B cell (primary cell): Measurements from ENCODE around the gene EPB41L4B. TPM values are rescaled to one million over a fixed set of nuclear protein-coding genes. Genes with fewer than 3 reads are reported as not detected.

Experiments used
- ATAC-seq: fragments of 200-7000 bp; cut with Tn5 transposase; one replicate; pipeline ENCODE4 v1.10.0; 2021; ENCODE audit warnings: low read depth, mild to moderate bottlenecking, moderate number of reproducible peaks, moderate library complexity
- CTCF ChIA-PET: fragments of 350-600 bp; sonication (Branson Sonifier 250); formaldehyde crosslinking; loops from one replicate; lab custom pipeline; 2021; ENCODE audit warnings: antibody characterized with exemption, inconsistent platforms; lab: Charles Lee
- POLR2A ChIA-PET: fragments of 350-600 bp; sonication (Branson Sonifier 250); formaldehyde crosslinking; loops from one replicate; lab custom pipeline; 2021; ENCODE audit warnings: antibody characterized with exemption; lab: Charles Lee
- DNase-seq: peaks from one replicate; pipeline ENCODE4 v3.0.0; 2013
- H2AFZ ChIP-seq: 2 replicates; pipeline ENCODE4 v1.6.1; 2012; ENCODE audit warnings: mild to moderate bottlenecking, low read depth, low read length; ENCODE audit not compliant: insufficient read depth, poor library complexity, severe bottlenecking
- H3K27ac ChIP-seq, 2 donors: 1 replicate in 1 of 2; 2 replicates in 1 of 2; pipeline ENCODE4 v1.5.1; 2012 to 2013; ENCODE audit warnings: low read length in 2 of 2, mild to moderate bottlenecking in 2 of 2, moderate library complexity in 1 of 2
- H3K27me3 ChIP-seq, 4 experiments: fragments of 200-600 bp in 1 of 4; sonication (generic) in 1 of 4; replicated peaks in 1 of 4; 1 replicate in 2 of 4; 2 replicates in 2 of 4; pipeline versions ENCODE4 v1.6.1 to v1.7.0; 2013 to 2016; ENCODE audit warnings: low read length in 3 of 4, mild to moderate bottlenecking in 2 of 4, mixed read lengths in 1 of 4, moderate library complexity in 1 of 4; ENCODE audit not compliant: insufficient read depth in 4 of 4, control insufficient read depth in 3 of 4; ENCODE audit errors: control extremely low read depth in 1 of 4
- H3K36me3 ChIP-seq, 2 experiments: replicated peaks in 1 of 2; 1 replicate in 1 of 2; 2 replicates in 1 of 2; pipeline versions ENCODE4 v1.6.1 to v1.7.1; 2013; ENCODE audit warnings: low read length in 1 of 2; ENCODE audit not compliant: insufficient read depth in 2 of 2, control insufficient read depth in 1 of 2; ENCODE audit errors: control extremely low read depth in 1 of 2, extremely low read depth in 1 of 2
- H3K4me1 ChIP-seq, 2 donors: fragments of 200-600 bp in 1 of 2; sonication (generic) in 1 of 2; 1 replicate in 1 of 2; 2 replicates in 1 of 2; pipeline versions ENCODE4 v1.5.1 to v1.6.1; 2013 to 2017; ENCODE audit warnings: low read length in 2 of 2; ENCODE audit not compliant: control insufficient read depth in 2 of 2, insufficient read depth in 2 of 2
- H3K4me2 ChIP-seq: replicated peaks from 2 replicates; pipeline ENCODE3; 2012; ENCODE audit warnings: mild to moderate bottlenecking, low read depth, low read length; ENCODE audit not compliant: poor library complexity, severe bottlenecking
- H3K4me3 ChIP-seq, 5 experiments: fragments of 200-600 bp in 1 of 5; sonication (generic) in 1 of 5; 1 replicate in 3 of 5; 2 replicates in 2 of 5; pipeline versions ENCODE4 v1.5.1 to v1.7.0; 2011 to 2016; ENCODE audit warnings: low read length in 4 of 5, mild to moderate bottlenecking in 4 of 5, low read depth in 2 of 5, control low read depth in 1 of 5, moderate library complexity in 1 of 5; ENCODE audit not compliant: insufficient read depth in 1 of 5; ENCODE audit errors: control extremely low read depth in 1 of 5, extremely low read depth in 1 of 5
- H3K79me2 ChIP-seq: fragments of 200-600 bp; sonication (generic); one replicate; pipeline ENCODE4 v1.6.0; 2016; ENCODE audit warnings: low read length; ENCODE audit not compliant: control insufficient read depth, insufficient read depth
- H3K9ac ChIP-seq: fragments of 200-600 bp; sonication (generic); 2 replicates; pipeline ENCODE4 v1.6.1; 2017; ENCODE audit warnings: mild to moderate bottlenecking, low read length, moderate library complexity
- H3K9me3 ChIP-seq, 3 donors: one replicate each; pipeline versions ENCODE4 v1.6.1 to v1.7.1; 2013; ENCODE audit warnings: low read length in 2 of 3; ENCODE audit not compliant: control insufficient read depth in 2 of 3, insufficient read depth in 1 of 3; ENCODE audit errors: control extremely low read depth in 1 of 3
- H4K20me1 ChIP-seq: 2 replicates; pipeline ENCODE4 v1.6.0; 2012; ENCODE audit warnings: mild to moderate bottlenecking, low read length; ENCODE audit not compliant: insufficient read depth, control insufficient read depth, poor library complexity, severe bottlenecking
- H3K27ac Mint-ChIP-seq: one replicate; pipeline ENCODE4 v1.8.0; 2021; ENCODE audit warnings: mixed read lengths
- H3K27me3 Mint-ChIP-seq: one replicate; pipeline ENCODE4 v1.8.0; 2021; ENCODE audit warnings: mixed read lengths
- H3K4me1 Mint-ChIP-seq: one replicate; pipeline ENCODE4 v1.8.0; 2021; ENCODE audit warnings: mixed read lengths
- H3K4me3 Mint-ChIP-seq: one replicate; pipeline ENCODE4 v1.8.0; 2021; ENCODE audit warnings: mixed read lengths
- H3K9me3 Mint-ChIP-seq: one replicate; pipeline ENCODE4 v1.8.0; 2022; ENCODE audit warnings: mixed read lengths; ENCODE audit not compliant: insufficient read depth
- EZH2 ChIP-seq: IDR thresholded peaks from 2 replicates; pipeline ENCODE4 v1.6.1; 2012; ENCODE audit warnings: borderline replicate concordance, low read depth, mild to moderate bottlenecking, moderate library complexity, low read length; ENCODE audit not compliant: insufficient read depth, poor library complexity, severe bottlenecking
- WGBS: methylation state at CpG from one replicate; pipeline ENCODE4 v1.1.5; 2013; ENCODE audit warnings: missing lambda C conversion rate; ENCODE audit not compliant: insufficient coverage; 5-methylcytosine and 5-hydroxymethylcytosine counted together
- intact Hi-C: fragments of 100-400 bp; cut with micrococcal nuclease; formaldehyde crosslinking; loops from one replicate; pipeline ENCODE4 v1.10.0; 2022
- polyA plus RNA-seq: library from polyadenylated mRNA; depleted of rRNA; stranded (reverse); fragments of >200 nt; gene quantifications from 2 replicates; pipeline ENCODE4 v1.2.3, GENCODE V29; 2012
- total RNA-seq, 2 donors: library from RNA; stranded (reverse); fragments of 120-200 nt in 1 of 2; gene quantifications; 1 replicate in 1 of 2; 2 replicates in 1 of 2; pipeline versions ENCODE4 v1.2.3 to v1.2.4, GENCODE V29; 2013 to 2022
- TF ChIP-seq, protein P1 (sequence below): fragments of 200-600 bp; IDR thresholded peaks from one replicate; pipeline ENCODE4 v1.8.0; 2022; ENCODE audit warnings: antibody characterized with exemption, mild to moderate bottlenecking

EPB41L4B gene
- total and polyA plus RNA-seq, 2 donors (not counting 1 experiment from before 2014, with no cell fraction given), result 2.9 TPM; not detected in 1

GRCh38 chr9:109143881-109144562 lies 176.8 kb downstream of the EPB41L4B start:
- H3K9ac ChIP-seq, result no peak overlapping the region
- no peaks in the 10 kb centered on the region for H3K36me3 ChIP-seq
- no peak overlapping the region for H3K27ac ChIP-seq
- H2AFZ ChIP-seq, result no peak overlapping the region
- Mint-ChIP-seq H3K27me3 (peaks cover 16% of the 10 kb centered on the region), H3K27ac (no peak overlapping the region), H3K9me3 (no peaks in the 10 kb centered on the region), H3K4me1 (peaks cover 1% of the 10 kb centered on the region), H3K4me3 (no peak overlapping the region)
- no peak overlapping the region for H3K4me2 ChIP-seq
- H3K4me1 ChIP-seq, result no peaks in the 10 kb centered on the region
- H3K79me2 ChIP-seq, result no peaks in the 10 kb centered on the region
- TF ChIP-seq EZH2, result no peak
- TF ChIP-seq, protein P1, sequence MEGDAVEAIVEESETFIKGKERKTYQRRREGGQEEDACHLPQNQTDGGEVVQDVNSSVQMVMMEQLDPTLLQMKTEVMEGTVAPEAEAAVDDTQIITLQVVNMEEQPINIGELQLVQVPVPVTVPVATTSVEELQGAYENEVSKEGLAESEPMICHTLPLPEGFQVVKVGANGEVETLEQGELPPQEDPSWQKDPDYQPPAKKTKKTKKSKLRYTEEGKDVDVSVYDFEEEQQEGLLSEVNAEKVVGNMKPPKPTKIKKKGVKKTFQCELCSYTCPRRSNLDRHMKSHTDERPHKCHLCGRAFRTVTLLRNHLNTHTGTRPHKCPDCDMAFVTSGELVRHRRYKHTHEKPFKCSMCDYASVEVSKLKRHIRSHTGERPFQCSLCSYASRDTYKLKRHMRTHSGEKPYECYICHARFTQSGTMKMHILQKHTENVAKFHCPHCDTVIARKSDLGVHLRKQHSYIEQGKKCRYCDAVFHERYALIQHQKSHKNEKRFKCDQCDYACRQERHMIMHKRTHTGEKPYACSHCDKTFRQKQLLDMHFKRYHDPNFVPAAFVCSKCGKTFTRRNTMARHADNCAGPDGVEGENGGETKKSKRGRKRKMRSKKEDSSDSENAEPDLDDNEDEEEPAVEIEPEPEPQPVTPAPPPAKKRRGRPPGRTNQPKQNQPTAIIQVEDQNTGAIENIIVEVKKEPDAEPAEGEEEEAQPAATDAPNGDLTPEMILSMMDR, result no peak
- no peak overlapping the region for H3K4me3 ChIP-seq
- H3K27me3 ChIP-seq, result peaks cover 0 to 2% (median 0%) of the 10 kb centered on the region in 4 experiments
- intact Hi-C loops, result no loop called here
- WGBS, result 94% methylated on average over 4 of the region's 5 CpGs
- H3K9me3 ChIP-seq, result no peaks in the 10 kb centered on the region
- POLR2A ChIA-PET, result no interaction called here
- no peaks in the 10 kb centered on the region for H4K20me1 ChIP-seq
- no peak for DNase-seq
- CTCF ChIA-PET, result no interaction called here
- no peak for ATAC-seq

DNA sequence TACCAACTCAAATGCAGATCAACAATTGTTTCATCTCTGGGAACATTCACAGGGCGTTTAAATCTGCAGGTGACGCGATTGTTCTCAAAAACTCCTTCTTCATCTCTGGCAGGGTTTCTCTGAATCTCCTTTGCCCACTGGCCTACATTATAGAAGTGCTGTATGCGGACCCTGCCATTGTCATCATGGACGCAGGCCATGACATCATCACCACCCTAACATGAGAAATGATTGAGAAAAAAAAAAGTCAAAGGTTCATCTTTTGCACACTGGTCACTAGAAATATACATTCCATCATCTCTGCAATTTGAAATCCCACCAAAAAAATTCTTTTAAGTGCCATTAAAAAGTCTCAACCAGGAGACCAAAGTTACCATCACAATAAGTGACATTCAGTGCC lies 179.5 kb downstream of the EPB41L4B start:
- Histone ChIP-seq H3K4me3 (no peak overlapping the region), H3K27ac (no peak overlapping the region), H3K4me2 (no peak overlapping the region), H3K79me2 (no peaks in the 10 kb centered on the region), H3K9me3 (no peaks in the 10 kb centered on the region), H3K27me3 (no peaks in the 10 kb centered on the region), H4K20me1 (no peaks in the 10 kb centered on the region), H3K4me1 (no peaks in the 10 kb centered on the region), H3K36me3 (no peaks in the 10 kb centered on the region), H2AFZ (no peak overlapping the region), H3K9ac (no peak overlapping the region)
- no peak overlapping the region for H3K27ac Mint-ChIP-seq
- DNase-seq (no peak), ATAC-seq (no peak)
- intact Hi-C loops, result no loop called here
- H3K27me3 Mint-ChIP-seq, result peaks cover 24% of the 10 kb centered on the region
- 88% methylated on average over 3 of the region's 5 CpGs for WGBS
- ChIA-PET CTCF (no interaction called here), POLR2A (no interaction called here)
- H3K9me3 Mint-ChIP-seq, result no peaks in the 10 kb centered on the region
- TF ChIP-seq, protein P1, result no peak
- no peak for TF ChIP-seq EZH2
- H3K4me1 Mint-ChIP-seq, result peaks cover 1% of the 10 kb centered on the region
- H3K4me3 Mint-ChIP-seq, result no peak overlapping the region
